KOPT-K1 (cell line): ENCODE results near the gene IKZF3.

ENCODE experiments used
- H3K27ac ChIP-seq: fragments of 200-600 bp; sonication (generic); 2 replicates; pipeline ENCODE4 v1.5.1; 2016; ENCODE audit warnings: antibody characterized with exemption, mild to moderate bottlenecking, low read depth, low read length; ENCODE audit not compliant: poor library complexity, severe bottlenecking
- H3K36me3 ChIP-seq: fragments of 200-600 bp; sonication (generic); 2 replicates; pipeline ENCODE4 v1.5.1; 2017; ENCODE audit warnings: antibody characterized with exemption, mild to moderate bottlenecking, low read length, moderate library complexity; ENCODE audit not compliant: insufficient read depth
- H3K9me3 ChIP-seq: fragments of 200-600 bp; sonication (generic); 2 replicates; pipeline ENCODE4 v1.5.1; 2017; ENCODE audit warnings: antibody characterized with exemption, low read length, mild to moderate bottlenecking; ENCODE audit not compliant: insufficient read depth, poor library complexity, severe bottlenecking

Gene IKZF3

GRCh38 chr17:39838784-39839183 lies 25.3 kb downstream of the IKZF3 start:
- Histone ChIP-seq H3K36me3 (no peaks in the 10 kb centered on the region), H3K9me3 (peaks cover 42% of the 10 kb centered on the region), H3K27ac (no peak overlapping the region)

- no peaks in the 10 kb centered on the region for H3K36me3 ChIP-seq
- peaks cover 42% of the 10 kb centered on the region for H3K9me3 ChIP-seq
- no peak overlapping the region for H3K27ac ChIP-seq
Measured at GRCh38 chr17:39838057-39838456, 26.1 kb downstream of the IKZF3 start.

- no peaks in the 10 kb centered on the region for H3K36me3 ChIP-seq
- H3K27ac ChIP-seq: no peak overlapping the region
- H3K9me3 ChIP-seq: peaks cover 42% of the 10 kb centered on the region
Measured at GRCh38 chr17:39836117-39836516, 28.0 kb downstream of the IKZF3 start.

GRCh38 chr17:39835038-39835786 lies 28.9 kb downstream of the IKZF3 start:
- no peaks in the 10 kb centered on the region for H3K36me3 ChIP-seq

GRCh38 chr17:39834017-39834416 lies 30.1 kb downstream of the IKZF3 start:
- H3K27ac ChIP-seq: no peak overlapping the region
- H3K36me3 ChIP-seq: no peaks in the 10 kb centered on the region
- peaks cover 30% of the 10 kb centered on the region for H3K9me3 ChIP-seq

More at GRCh38 chr17:39835038-39835786, 28.9 kb downstream of the IKZF3 start:
- no peak overlapping the region for H3K27ac ChIP-seq
- peaks cover 42% of the 10 kb centered on the region for H3K9me3 ChIP-seq

- H3K9me3 ChIP-seq: peaks cover 7% of the 10 kb centered on the region
- H3K36me3 ChIP-seq: peaks cover 13% of the 10 kb centered on the region
- no peak overlapping the region for H3K27ac ChIP-seq
Measured at GRCh38 chr17:39831588-39831987, 32.5 kb downstream of the IKZF3 start.

GRCh38 chr17:39828443-39828842 lies 35.7 kb downstream of the IKZF3 start:
- H3K27ac ChIP-seq: no peak overlapping the region
- H3K9me3 ChIP-seq: peaks cover 29% of the 10 kb centered on the region
- H3K36me3 ChIP-seq: peaks cover 39% of the 10 kb centered on the region

GRCh38 chr17:39826334-39826733 lies 37.8 kb downstream of the IKZF3 start:
- Histone ChIP-seq H3K27ac (no peak overlapping the region), H3K36me3 (peaks cover 39% of the 10 kb centered on the region)

GRCh38 chr17:39823407-39824054 lies 40.6 kb downstream of the IKZF3 start:
- Histone ChIP-seq H3K36me3 (peaks cover 39% of the 10 kb centered on the region), H3K9me3 (peaks cover 40% of the 10 kb centered on the region), H3K27ac (no peak overlapping the region)

More at GRCh38 chr17:39826334-39826733, 37.8 kb downstream of the IKZF3 start:
- peaks cover 40% of the 10 kb centered on the region for H3K9me3 ChIP-seq

GRCh38 chr17:39822051-39822451 lies 42.1 kb downstream of the IKZF3 start:
- Histone ChIP-seq H3K36me3 (peaks cover 30% of the 10 kb centered on the region), H3K27ac (no peak overlapping the region), H3K9me3 (peaks cover 40% of the 10 kb centered on the region)

GRCh38 chr17:39820987-39821386 lies 43.1 kb downstream of the IKZF3 start:
- H3K36me3 ChIP-seq: peaks cover 24% of the 10 kb centered on the region
- peaks cover 37% of the 10 kb centered on the region for H3K9me3 ChIP-seq
- H3K27ac ChIP-seq: no peak overlapping the region

GRCh38 chr17:39820541-39820940 lies 43.6 kb downstream of the IKZF3 start:
- Histone ChIP-seq H3K9me3 (peaks cover 32% of the 10 kb centered on the region), H3K27ac (no peak overlapping the region), H3K36me3 (peaks cover 21% of the 10 kb centered on the region)

- Histone ChIP-seq H3K9me3 (peaks cover 12% of the 10 kb centered on the region), H3K36me3 (peaks cover under 1% of the 10 kb centered on the region; the same call in 1 of the 2 replicates), H3K27ac (peak overlapping the region; percentile 45)
Measured at GRCh38 chr17:39818358-39819000, 45.6 kb downstream of the IKZF3 start.

GRCh38 chr17:39816272-39816671 lies 47.8 kb downstream of the IKZF3 start:
- no peak overlapping the region for H3K27ac ChIP-seq
- no peaks in the 10 kb centered on the region for H3K9me3 ChIP-seq
- no peaks in the 10 kb centered on the region for H3K36me3 ChIP-seq

GRCh38 chr17:39814497-39814896 lies 49.6 kb downstream of the IKZF3 start:
- peak overlapping the region; percentile 54 for H3K27ac ChIP-seq
- H3K36me3 ChIP-seq: no peaks in the 10 kb centered on the region
- H3K9me3 ChIP-seq: no peaks in the 10 kb centered on the region
